K562 (cell line): ENCODE data around the gene LYG2.

ENCODE experiments used
- NBN ChIP-seq: fragments of 450-650 bp; IDR thresholded peaks from 2 replicates; pipeline ENCODE4 v1.6.1; 2016; ENCODE audit warnings: low read depth, mild to moderate bottlenecking
- SMC3 ChIP-seq: conservative IDR thresholded peaks from 2 replicates; pipeline ENCODE4 v1.6.1; 2011; ENCODE audit warnings: low read depth, low read length, improper control_type of control experiment; ENCODE audit not compliant: insufficient read depth

DNA sequence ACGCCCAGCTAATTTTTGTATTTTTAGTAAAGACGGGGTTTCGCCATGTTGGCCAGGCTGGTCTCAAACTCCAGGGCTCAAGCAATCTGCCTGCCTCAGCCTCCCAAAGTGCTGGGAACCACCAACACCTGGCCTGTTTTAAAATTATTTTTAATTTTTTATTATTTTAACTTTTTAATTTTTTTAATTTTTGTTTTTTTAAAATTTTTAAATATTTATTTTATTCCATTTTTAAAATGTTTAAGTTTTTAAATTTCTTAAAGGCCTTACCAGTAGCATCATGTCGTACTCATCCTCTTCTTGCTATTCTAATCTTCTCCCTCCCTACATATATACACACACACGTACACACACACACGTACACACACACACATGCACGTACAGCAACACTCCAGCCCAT lies 44.1 kb upstream of the LYG2 start:
- TF ChIP-seq SMC3 (no peak), NBN (no peak)
